Left renal pelvis (tissue), 4 donors: ENCODE measurements around the gene ST6GALNAC1. TPM values are rescaled to one million over a fixed set of nuclear protein-coding genes. Genes with fewer than 3 reads are reported as not detected.

ENCODE experiments used
- DNase-seq, 4 donors: peaks; one replicate each; pipeline ENCODE4 v3.0.0-alpha.2; 2013; ENCODE audit warnings: low read depth in 4 of 4, low spot score in 3 of 4
- polyA plus RNA-seq, 4 donors: library from polyadenylated mRNA; unstranded; fragments of 120-200 nt; gene quantifications; one replicate each; pipeline ENCODE4 v1.2.1, GENCODE V29; 2013; ENCODE audit not compliant: insufficient read length in 4 of 4

ST6GALNAC1 gene
- polyA plus RNA-seq = under 1 TPM; 0.17 to 0.61 (median 0.40) TPM

DNA sequence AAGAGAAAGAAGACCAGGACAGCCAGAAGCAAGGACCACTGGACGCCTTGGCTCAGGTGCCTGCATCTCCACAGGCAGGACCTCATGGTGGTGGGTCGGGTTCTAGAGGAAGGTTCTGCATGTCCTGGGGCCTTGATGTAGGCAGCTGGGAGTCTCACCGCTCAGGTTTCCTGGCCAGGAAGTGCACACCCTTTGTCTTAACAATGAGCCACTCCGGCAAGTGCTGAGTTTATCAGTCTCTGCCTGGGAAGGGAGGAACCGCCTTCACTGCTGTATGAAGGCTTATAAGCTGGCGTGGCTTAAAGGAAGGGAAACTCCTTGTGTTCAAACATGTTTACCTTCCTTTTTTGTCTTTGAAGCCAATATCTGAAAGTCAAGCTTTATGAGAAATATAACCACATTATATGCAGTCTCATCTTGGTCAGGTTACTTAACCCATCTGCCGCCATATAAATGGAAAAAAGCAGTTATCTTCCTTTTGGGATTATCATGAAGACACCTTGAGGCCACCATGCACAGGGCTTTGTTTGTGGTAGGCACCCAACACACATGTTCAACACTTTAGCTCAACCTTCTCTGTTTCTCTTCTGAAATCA is at the start of gene ST6GALNAC1:
TSS of gene ST6GALNAC1 (minus strand) at position 205 of the 596 bp plus-strand sequence. CDS start at position 86, 119 bp downstream.
- no peak for DNase-seq

GRCh38 chr17:76691379-76692191 is 48.0 kb upstream of the ST6GALNAC1 start:
- DNase-seq = no peak

GRCh38 chr17:76690596-76691280 is 47.2 kb upstream of the ST6GALNAC1 start:
- no peak for DNase-seq

GRCh38 chr17:76689859-76690258 is 46.3 kb upstream of the ST6GALNAC1 start:
- no peak for DNase-seq

- no peak for DNase-seq
Observed at GRCh38 chr17:76688165-76688622, 44.6 kb upstream of the ST6GALNAC1 start.

DNA sequence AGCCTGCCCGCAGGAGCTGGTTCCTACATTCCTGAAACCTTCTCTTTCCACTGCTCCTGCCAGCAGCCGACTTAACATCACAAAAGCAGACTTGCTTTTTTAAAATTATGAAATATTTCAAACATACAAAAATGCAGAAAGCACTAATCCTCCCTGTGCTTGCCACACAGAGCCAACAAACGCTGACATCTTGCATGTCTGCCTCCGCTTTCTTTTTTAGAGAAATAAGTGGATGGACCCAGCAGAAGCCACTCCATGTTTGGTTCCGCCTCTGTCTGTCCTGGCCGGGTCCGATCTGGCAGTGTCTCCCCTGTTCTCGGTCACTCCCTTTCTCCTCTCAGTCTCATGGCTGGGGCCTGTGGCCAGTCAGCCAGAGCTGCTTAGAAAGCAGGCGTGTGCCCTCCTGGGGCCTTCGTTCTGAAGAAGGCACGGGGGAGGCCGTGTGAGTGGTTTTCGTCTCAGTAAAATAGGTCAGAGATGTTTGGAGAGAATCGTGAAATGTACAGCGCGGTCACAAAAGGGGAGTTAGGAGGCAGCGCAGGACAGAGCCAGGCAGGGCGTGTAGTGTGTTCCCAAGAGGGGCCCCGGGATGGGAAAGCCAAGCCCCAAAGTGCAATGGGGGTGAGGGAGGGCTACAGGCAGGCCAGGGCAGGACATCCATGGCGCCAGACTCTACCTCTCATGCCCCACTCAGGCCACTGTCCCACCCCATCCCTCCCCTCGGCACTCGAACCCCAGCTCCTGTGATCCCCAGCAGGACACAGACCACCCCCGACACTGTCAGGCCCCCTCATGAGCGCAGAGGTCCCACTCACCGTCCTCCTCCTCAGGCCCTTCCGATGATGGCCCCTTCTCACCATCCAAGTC is 44.0 kb upstream of the ST6GALNAC1 start:
- DNase-seq = no peak

GRCh38 chr17:76686538-76687297 is 43.2 kb upstream of the ST6GALNAC1 start:
- DNase-seq = peak in 1 of 4 donors; percentile 75

DNA sequence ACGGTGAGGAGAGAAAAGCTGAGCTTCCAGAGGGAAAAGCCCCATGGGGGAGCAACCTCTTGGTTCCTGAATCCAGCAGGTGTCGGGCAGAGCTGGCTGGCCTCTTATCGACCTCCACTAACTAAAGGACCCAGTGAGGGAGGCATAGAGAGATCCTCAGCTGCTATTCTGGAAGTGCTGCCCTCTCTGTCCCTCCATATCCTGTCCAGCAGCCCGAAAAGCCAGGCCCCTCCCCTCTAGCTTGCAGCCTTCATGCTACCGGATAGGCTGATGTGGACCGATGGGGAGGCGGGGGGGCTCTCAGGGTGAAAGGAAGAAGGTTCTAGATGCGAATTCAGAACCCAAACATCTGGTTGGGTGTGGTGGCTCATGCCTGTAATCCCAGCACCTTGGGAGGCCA is 42.3 kb upstream of the ST6GALNAC1 start:
- no peak for DNase-seq

GRCh38 chr17:76685366-76685765 is 41.8 kb upstream of the ST6GALNAC1 start:
- DNase-seq = no peak

DNA sequence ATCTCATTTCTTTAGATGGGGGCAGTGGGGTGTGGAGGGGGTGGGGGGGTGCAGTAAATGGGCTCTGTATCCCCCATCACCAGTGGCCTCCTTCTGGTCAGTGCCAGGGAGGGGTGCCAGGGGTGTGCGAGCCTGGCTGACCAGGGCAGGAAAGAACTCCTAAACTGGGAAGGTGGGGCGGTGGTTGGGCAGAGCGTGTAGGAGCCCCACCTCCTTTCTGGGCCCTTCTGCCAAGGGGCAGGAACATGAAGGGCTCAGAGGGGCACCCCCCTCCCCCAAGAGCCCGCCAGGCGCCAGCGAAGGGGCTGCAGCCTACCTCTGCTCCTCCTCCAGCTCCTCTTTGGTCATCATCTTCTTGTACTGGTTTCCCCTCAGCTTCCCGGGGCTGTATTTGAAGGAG is 41.2 kb upstream of the ST6GALNAC1 start:
- no peak for DNase-seq

GRCh38 chr17:76683921-76684745 is 40.6 kb upstream of the ST6GALNAC1 start:
- DNase-seq = no peak

- DNase-seq = no peak
Observed at GRCh38 chr17:76683011-76683755, 39.6 kb upstream of the ST6GALNAC1 start.

- DNase-seq = no peak
Observed at GRCh38 chr17:76682296-76682695, 38.7 kb upstream of the ST6GALNAC1 start.

DNA sequence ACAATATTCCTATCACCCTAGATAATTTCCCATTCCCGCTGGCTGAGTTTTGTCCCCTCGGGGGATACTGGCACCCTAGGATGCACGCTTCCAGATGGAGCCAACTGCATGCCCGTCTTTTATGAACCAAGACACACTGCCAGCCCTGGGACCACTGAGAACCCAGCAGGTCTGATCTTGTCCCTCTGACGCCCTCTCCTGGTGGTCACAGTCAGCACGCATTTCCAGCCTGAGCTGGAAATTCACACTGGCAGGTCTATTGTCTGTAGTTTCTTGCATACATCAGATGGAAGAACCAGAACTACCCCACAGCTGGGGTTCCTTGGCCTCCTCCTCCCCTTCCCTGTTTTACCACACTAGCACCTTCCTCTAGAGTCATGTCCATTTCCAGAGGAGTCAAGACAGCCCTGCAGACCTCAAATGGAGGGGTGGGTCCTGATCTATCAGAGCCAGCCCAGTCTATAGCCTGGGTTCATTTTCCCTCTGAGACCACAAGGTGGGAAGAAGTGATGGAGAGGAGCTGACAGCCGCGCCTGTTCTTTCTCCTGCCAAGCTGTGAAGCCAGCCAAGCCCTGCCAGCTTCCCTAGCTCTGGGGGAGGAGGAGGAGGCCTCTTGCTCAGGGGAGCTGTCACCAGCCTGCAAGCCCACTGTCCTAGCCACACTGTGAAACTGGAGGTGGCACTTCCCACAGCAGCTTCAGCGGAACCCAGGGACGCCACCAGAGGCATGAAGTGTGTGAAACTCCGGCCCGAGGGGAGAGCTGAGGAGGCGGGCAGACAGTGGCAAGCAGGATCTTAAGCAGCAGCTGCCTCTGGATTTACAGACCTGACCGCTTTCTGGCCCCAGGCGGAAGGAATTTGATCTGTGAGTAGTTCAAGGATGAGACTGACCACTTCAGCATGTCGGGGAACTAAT is 37.9 kb upstream of the ST6GALNAC1 start:
- DNase-seq = peak in 1 of 4 donors; percentile 68

DNA sequence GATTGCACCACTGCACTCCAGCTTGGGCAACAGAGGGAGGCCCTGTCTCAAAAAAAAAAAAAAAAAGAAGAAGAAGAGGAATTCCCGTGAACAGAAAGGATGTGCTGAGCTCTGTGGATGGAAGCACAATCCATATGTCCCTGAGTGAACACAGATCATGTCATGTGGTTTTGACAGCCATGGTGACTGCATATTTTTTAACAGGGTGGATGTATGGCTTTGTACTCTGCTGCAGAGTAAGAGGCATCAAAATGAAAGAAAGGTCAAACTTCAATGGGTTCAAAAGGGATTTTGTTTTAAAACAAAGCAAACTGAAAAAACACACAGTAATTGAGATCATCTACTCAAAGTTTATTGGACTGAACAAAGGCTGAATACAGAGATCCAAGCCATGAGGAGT is 35.7 kb upstream of the ST6GALNAC1 start:
- no peak for DNase-seq

DNA sequence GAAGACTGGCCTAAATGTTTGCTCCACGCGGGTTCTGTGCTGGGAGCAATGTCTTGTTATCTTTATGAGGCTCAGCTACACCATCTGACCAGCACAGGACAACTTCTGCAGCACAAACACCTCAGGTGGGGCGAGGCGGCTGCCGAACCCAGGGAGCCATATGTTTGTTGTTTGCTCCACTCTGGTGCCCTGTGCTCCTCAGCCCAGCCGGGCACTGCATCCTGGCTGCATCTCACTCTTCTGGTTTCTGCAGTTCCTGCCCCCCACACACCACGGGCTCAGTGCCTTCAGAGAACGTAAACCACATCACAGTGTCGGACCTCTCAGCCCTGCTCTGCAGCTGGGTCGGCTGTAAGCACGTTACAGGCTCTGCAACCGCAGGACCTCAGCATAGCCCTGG is 34.8 kb upstream of the ST6GALNAC1 start:
- no peak for DNase-seq

- no peak for DNase-seq
Observed at GRCh38 chr17:76677406-76677805, 33.8 kb upstream of the ST6GALNAC1 start.
